Liver (tissue), 3 donors: ENCODE results near the gene TMIE.

ENCODE experiments used
- CTCF ChIP-seq: fragments of 150-350 bp; IDR thresholded peaks from 2 replicates; pipeline ENCODE4 v1.5.1; 2017; ENCODE audit warnings: improper control_type of control experiment, low read depth, low read length; ENCODE audit not compliant: missing input control
- MAX ChIP-seq: IDR thresholded peaks from 2 replicates; pipeline ENCODE4 v1.6.1; 2016; ENCODE audit warnings: antibody characterized with exemption
- RAD21 ChIP-seq, 2 donors: IDR thresholded peaks; 2 replicates each; pipeline ENCODE4 v1.6.1; 2016; ENCODE audit warnings: antibody characterized with exemption in 2 of 2, mild to moderate bottlenecking in 2 of 2
- REST ChIP-seq: IDR thresholded peaks from 2 replicates; pipeline ENCODE4 v1.6.1; 2016; ENCODE audit warnings: antibody characterized with exemption, mild to moderate bottlenecking
- TAF1 ChIP-seq: conservative IDR thresholded peaks from 2 replicates; pipeline ENCODE4 v1.6.1; 2016; ENCODE audit warnings: antibody characterized with exemption, mild to moderate bottlenecking
- donor health status: healthy.
- donor health status: healthy.

GRCh38 chr3:46668116-46668515 is 33.1 kb upstream of the TMIE start:
- TF ChIP-seq RAD21 (IDR thresholded peaks at IDR 0.05) = no peak
- no peak for TF ChIP-seq TAF1
- TF ChIP-seq CTCF = no peak
- no peak for TF ChIP-seq REST
- no peak for TF ChIP-seq MAX
